ENCODE measurements around the gene GRAP2. TPM values are rescaled to one million over a fixed set of nuclear protein-coding genes. Genes with fewer than 3 reads are reported as not detected.

GRAP2 gene
- total and polyA plus RNA-seq, 3 donors from 2014 or later, result 5.0 to 6.1 (median 5.3) TPM

DNA sequence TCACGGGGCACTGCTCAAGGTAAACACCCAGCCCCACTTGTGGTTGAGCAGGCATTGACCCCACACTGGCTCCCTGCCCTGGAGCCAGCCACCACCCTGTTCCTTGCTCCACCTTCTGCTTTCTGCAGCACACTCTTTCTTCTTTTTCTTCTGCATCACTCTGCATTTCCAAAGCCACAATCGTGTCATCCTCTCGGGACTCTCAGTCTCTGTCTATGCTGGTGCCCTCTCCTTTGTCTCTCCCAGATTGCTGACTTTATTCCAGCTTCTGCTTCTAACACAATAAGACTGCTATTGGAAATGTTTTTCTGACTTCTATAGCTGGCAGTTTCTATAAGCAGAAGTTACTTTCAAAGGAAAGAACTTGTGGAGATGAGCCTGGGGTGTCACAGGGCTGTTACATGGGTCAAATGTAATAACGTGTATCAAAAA is 14.4 kb downstream of the GRAP2 start:
- no peak overlapping the region for H3K4me3 ChIP-seq
- no peak for TF ChIP-seq POLR2A (IDR thresholded peaks at IDR 0.05)
- TF ChIP-seq, protein P1, sequence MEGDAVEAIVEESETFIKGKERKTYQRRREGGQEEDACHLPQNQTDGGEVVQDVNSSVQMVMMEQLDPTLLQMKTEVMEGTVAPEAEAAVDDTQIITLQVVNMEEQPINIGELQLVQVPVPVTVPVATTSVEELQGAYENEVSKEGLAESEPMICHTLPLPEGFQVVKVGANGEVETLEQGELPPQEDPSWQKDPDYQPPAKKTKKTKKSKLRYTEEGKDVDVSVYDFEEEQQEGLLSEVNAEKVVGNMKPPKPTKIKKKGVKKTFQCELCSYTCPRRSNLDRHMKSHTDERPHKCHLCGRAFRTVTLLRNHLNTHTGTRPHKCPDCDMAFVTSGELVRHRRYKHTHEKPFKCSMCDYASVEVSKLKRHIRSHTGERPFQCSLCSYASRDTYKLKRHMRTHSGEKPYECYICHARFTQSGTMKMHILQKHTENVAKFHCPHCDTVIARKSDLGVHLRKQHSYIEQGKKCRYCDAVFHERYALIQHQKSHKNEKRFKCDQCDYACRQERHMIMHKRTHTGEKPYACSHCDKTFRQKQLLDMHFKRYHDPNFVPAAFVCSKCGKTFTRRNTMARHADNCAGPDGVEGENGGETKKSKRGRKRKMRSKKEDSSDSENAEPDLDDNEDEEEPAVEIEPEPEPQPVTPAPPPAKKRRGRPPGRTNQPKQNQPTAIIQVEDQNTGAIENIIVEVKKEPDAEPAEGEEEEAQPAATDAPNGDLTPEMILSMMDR (IDR thresholded peaks at IDR 0.05), result no peak
- intact Hi-C loops (cut with DNase I; ENCODE audit: low total_unique reads), result no loop called here
- no peak overlapping the region for H3K27ac ChIP-seq
- H3K4me1 ChIP-seq, result no peaks in the 10 kb centered on the region
- no peaks in the 10 kb centered on the region for H3K9me3 ChIP-seq
- WGBS, 2 donors, result 71 to 73% methylated on average over 4 of the region's 4 CpGs
- DNase-seq, result no peak
- H3K27me3 ChIP-seq, result no peaks in the 10 kb centered on the region
- no peaks in the 10 kb centered on the region for H3K36me3 ChIP-seq (ENCODE audit: low read depth, missing control alignments)

DNA sequence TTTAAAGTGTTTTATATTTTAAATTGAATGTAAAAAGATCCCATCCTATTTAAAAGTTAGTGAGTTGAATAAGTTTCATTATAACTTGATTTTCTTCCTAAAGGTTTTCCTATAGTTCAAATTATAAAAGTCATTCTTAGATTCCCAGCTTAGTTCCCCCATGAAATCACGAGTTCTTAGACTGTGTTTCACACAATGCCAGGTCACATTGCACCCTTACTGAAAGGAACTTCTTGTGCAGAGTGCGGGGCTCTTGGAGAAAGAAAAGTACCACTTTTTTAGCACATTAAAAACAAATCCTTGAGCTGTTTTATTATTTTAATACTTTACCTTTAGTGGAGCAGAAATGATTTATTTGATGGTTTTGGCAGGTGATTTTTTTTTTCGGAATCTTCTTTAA is 15.6 kb downstream of the GRAP2 start:
- Histone ChIP-seq H3K4me1 (no peaks in the 10 kb centered on the region), H3K4me3 (no peak overlapping the region)
- TF ChIP-seq, protein P1 (IDR thresholded peaks at IDR 0.05), result no peak
- TF ChIP-seq POLR2A (IDR thresholded peaks at IDR 0.05), result no peak

DNA sequence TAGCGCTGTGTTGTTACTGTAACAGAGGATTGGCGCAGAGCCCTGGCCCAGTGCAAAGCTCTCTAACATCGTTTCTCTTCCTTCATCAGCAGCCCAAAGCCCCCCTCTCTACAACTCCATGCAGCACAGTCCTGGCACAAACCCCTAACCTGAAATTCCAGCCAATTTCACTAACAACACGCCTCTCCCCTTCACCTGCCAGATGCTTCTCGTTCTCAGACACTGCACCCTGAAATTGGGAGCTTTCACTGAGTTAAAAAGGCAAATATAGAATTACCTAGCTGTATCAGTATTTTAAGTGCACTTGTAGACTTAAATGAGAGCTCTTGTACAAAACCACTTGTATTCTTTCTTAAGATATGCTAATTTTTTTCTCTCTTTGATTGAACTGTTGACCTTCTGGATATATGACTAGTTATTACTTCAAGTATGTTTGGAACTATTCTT is 16.3 kb downstream of the GRAP2 start:
- WGBS, 2 donors, result 66 to 67% methylated on average over 5 of the region's 5 CpGs
- H3K27me3 ChIP-seq, result no peaks in the 10 kb centered on the region
- intact Hi-C loops (cut with DNase I; ENCODE audit: low total_unique reads), result no loop called here
- no peak for DNase-seq
- no peak overlapping the region for H3K4me3 ChIP-seq
- no peaks in the 10 kb centered on the region for H3K4me1 ChIP-seq
- no peak overlapping the region for H3K27ac ChIP-seq
- no peaks in the 10 kb centered on the region for H3K36me3 ChIP-seq (ENCODE audit: low read depth, missing control alignments)
- TF ChIP-seq, protein P1 (IDR thresholded peaks at IDR 0.05), result no peak
- no peak for TF ChIP-seq POLR2A (IDR thresholded peaks at IDR 0.05)
- no peaks in the 10 kb centered on the region for H3K9me3 ChIP-seq

More for the DNA sequence above, 15.6 kb downstream of the GRAP2 start:
- intact Hi-C loops (cut with DNase I; ENCODE audit: low total_unique reads), result no loop called here
- no peak for DNase-seq
- no peaks in the 10 kb centered on the region for H3K27me3 ChIP-seq
- no peaks in the 10 kb centered on the region for H3K36me3 ChIP-seq (ENCODE audit: low read depth, missing control alignments)
- H3K27ac ChIP-seq, result no peak overlapping the region
- WGBS, 2 donors, result 75 to 76% methylated on average over 3 of the region's 3 CpGs
- no peaks in the 10 kb centered on the region for H3K9me3 ChIP-seq

DNA sequence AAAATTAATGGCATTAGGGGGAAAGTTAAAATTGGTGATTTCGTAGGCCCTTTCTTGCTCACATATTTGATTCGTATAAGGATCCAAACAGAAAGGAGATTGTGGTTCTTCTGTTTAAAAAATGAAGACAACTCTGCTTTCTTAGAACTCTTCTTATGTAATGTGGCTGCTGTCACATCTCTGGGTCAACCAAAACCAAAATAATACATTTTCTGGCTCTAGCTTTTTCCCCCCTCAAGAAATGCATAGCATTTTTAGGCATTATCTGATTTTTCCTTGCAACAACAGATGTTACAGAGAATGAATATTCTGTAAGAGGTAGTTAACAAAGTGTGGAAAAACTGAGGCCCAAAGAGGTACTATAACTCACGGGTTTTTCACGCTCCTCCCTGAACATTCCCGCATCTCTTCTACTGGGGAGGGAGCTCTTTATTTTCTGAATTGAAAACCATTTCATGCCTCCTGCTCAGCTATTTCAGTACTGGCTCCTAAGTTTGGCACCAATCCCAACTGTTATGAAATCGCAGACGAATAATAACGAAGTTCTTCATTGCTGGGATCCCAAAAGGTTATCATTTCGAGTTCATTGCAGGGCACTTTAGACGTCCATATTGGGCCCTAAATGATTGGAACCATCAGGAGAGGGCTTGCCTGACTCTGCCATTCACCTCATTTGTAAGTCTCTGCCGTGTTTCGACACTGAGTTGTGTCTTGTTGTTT is 17.1 kb downstream of the GRAP2 start:
- Histone ChIP-seq H3K27ac (no peak overlapping the region), H3K36me3 (ENCODE audit: low read depth, missing control alignments) (no peaks in the 10 kb centered on the region), H3K27me3 (no peaks in the 10 kb centered on the region), H3K9me3 (no peaks in the 10 kb centered on the region), H3K4me1 (no peaks in the 10 kb centered on the region), H3K4me3 (no peak overlapping the region)
- intact Hi-C loops (cut with DNase I; ENCODE audit: low total_unique reads), result no loop called here
- TF ChIP-seq POLR2A (IDR thresholded peaks at IDR 0.05), result no peak
- TF ChIP-seq, protein P1 (IDR thresholded peaks at IDR 0.05), result no peak
- DNase-seq, result no peak
- 63 to 70% methylated on average over 12 of the region's 12 CpGs for WGBS, 2 donors
